HG03097 (cell line): ENCODE measurements around the gene ZNF580.

Experiments
- ATAC-seq: cut with Tn5 transposase; IDR thresholded peaks from one replicate; pipeline ENCODE4 v1.9.1; 2021; ENCODE audit not compliant: unreplicated experiment, low FRiP score

ZNF580 gene

GRCh38 chr19:55656988-55657747 lies 16.4 kb downstream of the ZNF580 start:
- ATAC-seq = no peak

GRCh38 chr19:55658846-55659459 lies 18.2 kb downstream of the ZNF580 start:
- no peak for ATAC-seq

- ATAC-seq = no peak
Observed at GRCh38 chr19:55659822-55660221, 19.0 kb downstream of the ZNF580 start.

- no peak for ATAC-seq
Observed at GRCh38 chr19:55660404-55660803, 19.6 kb downstream of the ZNF580 start.

- no peak for ATAC-seq
Observed at GRCh38 chr19:55660991-55661390, 20.2 kb downstream of the ZNF580 start.

GRCh38 chr19:55661826-55662225 lies 21.0 kb downstream of the ZNF580 start:
- no peak for ATAC-seq

GRCh38 chr19:55663846-55664536 lies 23.2 kb downstream of the ZNF580 start:
- ATAC-seq = no peak

- ATAC-seq = no peak
Observed at GRCh38 chr19:55666343-55667005, 25.7 kb downstream of the ZNF580 start.

GRCh38 chr19:55667006-55667381 lies 26.2 kb downstream of the ZNF580 start:
- no peak for ATAC-seq

GRCh38 chr19:55667511-55667910 lies 26.7 kb downstream of the ZNF580 start:
- ATAC-seq = no peak

- no peak for ATAC-seq
Observed at GRCh38 chr19:55667958-55668357, 27.2 kb downstream of the ZNF580 start.

GRCh38 chr19:55668603-55669348 lies 28.0 kb downstream of the ZNF580 start:
- ATAC-seq = no peak

- no peak for ATAC-seq
Observed at GRCh38 chr19:55669418-55670279, 28.8 kb downstream of the ZNF580 start.

GRCh38 chr19:55670280-55671053 lies 29.7 kb downstream of the ZNF580 start:
- no peak for ATAC-seq

- no peak for ATAC-seq
Observed at GRCh38 chr19:55671054-55671378, 30.2 kb downstream of the ZNF580 start.

GRCh38 chr19:55672418-55672817 lies 31.6 kb downstream of the ZNF580 start:
- no peak for ATAC-seq

- no peak for ATAC-seq
Observed at GRCh38 chr19:55673465-55673864, 32.7 kb downstream of the ZNF580 start.

GRCh38 chr19:55673889-55674288 lies 33.1 kb downstream of the ZNF580 start:
- ATAC-seq = no peak

GRCh38 chr19:55674459-55674840 lies 33.6 kb downstream of the ZNF580 start:
- no peak for ATAC-seq
